ENCODE data around the gene ASB4. TPM values are rescaled to one million over a fixed set of nuclear protein-coding genes. Genes with fewer than 3 reads are reported as not detected.
"Not testable (repeated sequence)": the region's sequence is repeated elsewhere in the genome, so short reads cannot be mapped to it uniquely, and the experiment has no call there.

Gene ASB4
- total RNA-seq, 4 donors from 2014 or later: 0.34 to 1.5 TPM; not detected in 2

DNA sequence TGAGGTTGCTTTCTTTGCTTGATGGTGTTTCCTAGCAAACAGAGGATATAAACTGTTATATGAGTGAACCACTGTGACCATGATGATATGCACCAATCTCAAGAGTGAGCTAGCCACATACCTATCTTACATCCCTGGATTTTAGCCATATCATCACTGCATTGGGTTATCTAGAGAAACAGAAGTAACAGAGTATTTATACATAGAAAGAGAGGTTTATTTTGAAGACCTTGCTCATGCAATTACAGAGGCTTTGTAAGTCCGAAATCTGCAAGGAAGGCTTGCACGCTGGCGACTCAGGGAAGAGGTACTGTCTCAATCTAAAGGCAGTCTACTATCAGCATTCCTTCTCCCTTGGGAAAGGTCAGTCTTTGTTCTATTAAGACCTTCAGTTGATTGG lies 39.1 kb upstream of the ASB4 start:
- no peak overlapping the region for H3K4me3 ChIP-seq
- H3K27ac ChIP-seq: no peak overlapping the region
- no peaks in the 10 kb centered on the region for H3K9me3 ChIP-seq
- intact Hi-C loops (cut with DNase I; ENCODE audit: low total_unique reads): no loop called here
- H3K36me3 ChIP-seq: no peaks in the 10 kb centered on the region
- TF ChIP-seq POLR2A (IDR thresholded peaks at IDR 0.05): no peak
- TF ChIP-seq, protein P1, sequence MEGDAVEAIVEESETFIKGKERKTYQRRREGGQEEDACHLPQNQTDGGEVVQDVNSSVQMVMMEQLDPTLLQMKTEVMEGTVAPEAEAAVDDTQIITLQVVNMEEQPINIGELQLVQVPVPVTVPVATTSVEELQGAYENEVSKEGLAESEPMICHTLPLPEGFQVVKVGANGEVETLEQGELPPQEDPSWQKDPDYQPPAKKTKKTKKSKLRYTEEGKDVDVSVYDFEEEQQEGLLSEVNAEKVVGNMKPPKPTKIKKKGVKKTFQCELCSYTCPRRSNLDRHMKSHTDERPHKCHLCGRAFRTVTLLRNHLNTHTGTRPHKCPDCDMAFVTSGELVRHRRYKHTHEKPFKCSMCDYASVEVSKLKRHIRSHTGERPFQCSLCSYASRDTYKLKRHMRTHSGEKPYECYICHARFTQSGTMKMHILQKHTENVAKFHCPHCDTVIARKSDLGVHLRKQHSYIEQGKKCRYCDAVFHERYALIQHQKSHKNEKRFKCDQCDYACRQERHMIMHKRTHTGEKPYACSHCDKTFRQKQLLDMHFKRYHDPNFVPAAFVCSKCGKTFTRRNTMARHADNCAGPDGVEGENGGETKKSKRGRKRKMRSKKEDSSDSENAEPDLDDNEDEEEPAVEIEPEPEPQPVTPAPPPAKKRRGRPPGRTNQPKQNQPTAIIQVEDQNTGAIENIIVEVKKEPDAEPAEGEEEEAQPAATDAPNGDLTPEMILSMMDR (IDR thresholded peaks at IDR 0.05): no peak
- H3K27me3 ChIP-seq: no peaks in the 10 kb centered on the region
- no peaks in the 10 kb centered on the region for H3K4me1 ChIP-seq
- no peak for DNase-seq

DNA sequence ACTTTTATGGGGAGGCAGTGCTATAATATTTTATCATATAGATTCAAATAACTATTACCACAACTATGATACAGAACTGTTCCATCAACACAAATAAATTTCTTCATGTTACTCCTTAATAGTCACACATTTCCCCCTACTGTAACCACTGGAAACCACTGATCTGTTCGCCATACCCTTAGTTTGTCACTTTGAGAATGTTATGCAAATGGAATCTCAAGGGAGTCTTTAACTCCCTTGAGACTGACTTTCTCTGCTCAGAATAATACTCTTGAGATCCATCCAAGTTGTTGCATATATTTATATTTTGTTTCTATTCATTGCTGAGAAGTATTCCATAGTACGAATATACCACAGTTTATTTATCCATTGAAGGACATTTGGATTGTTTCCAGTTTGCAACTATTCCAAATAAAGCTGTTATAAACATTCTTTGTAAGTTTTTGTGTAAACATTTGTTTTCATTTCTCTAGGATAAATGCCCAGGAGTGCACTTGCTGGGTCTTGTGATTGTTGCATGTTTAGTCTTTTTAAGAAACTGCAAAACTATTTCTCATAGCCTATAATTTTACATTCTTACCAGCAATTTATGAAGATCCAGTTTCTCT lies 31.2 kb upstream of the ASB4 start:
- no peaks in the 10 kb centered on the region for H3K4me1 ChIP-seq
- H3K27me3 ChIP-seq: no peaks in the 10 kb centered on the region
- H3K36me3 ChIP-seq: no peaks in the 10 kb centered on the region
- DNase-seq: no peak
- intact Hi-C loops (cut with DNase I; ENCODE audit: low total_unique reads): no loop called here
- H3K27ac ChIP-seq: no peak overlapping the region
- no peak for TF ChIP-seq POLR2A (IDR thresholded peaks at IDR 0.05)
- TF ChIP-seq, protein P1 (IDR thresholded peaks at IDR 0.05): no peak
- no peak overlapping the region for H3K4me3 ChIP-seq
- no peaks in the 10 kb centered on the region for H3K9me3 ChIP-seq

DNA sequence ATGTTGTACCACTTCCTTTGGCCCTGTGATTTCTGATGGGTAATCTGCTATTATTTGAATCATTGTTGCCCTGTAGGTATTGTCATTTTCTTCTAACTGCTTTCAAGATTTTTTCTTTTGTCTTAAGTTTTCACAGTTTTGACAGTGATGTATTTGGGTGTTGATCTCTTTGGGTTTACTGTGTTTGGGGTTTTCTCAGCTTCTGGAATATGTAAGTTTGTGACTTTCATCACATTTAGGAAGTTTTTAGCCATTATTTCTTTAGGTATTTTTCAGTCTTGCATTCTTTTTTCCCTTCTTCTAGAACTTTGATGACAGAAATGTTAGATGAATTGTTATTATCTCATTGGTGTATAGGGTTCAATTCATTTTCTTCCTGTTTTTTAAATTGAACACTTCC lies 27.8 kb upstream of the ASB4 start:
- Histone ChIP-seq H3K9me3 (no peaks in the 10 kb centered on the region), H3K4me1 (no peaks in the 10 kb centered on the region), H3K27me3 (no peaks in the 10 kb centered on the region), H3K4me3 (no peak overlapping the region), H3K27ac (no peak overlapping the region), H3K36me3 (no peaks in the 10 kb centered on the region)
- intact Hi-C loops (cut with DNase I; ENCODE audit: low total_unique reads): no loop called here
- no peak for DNase-seq
- no peak for TF ChIP-seq POLR2A (IDR thresholded peaks at IDR 0.05)
- TF ChIP-seq, protein P1 (IDR thresholded peaks at IDR 0.05): no peak

DNA sequence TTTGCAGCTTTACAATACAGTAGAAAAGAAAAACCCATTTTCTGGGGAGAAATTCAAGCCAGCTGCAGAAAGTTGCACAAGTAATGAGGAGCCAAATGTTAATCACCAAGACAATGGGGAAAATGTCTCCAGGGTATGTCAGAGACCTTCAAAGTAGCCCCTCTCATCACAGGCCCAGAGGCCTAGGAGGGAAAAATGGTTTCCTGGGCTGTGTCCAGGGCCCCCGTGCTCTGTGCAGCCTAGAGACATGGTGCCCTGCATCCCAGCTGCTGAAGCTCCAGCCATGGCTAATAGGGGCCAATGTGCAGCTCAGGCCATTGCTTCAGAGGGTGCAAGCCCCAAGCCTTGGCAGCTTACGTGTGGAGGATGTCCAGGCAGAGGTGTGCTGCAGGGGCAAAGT lies 25.1 kb upstream of the ASB4 start:
- H3K36me3 ChIP-seq; H3K4me3 ChIP-seq; H3K27me3 ChIP-seq; DNase-seq; H3K9me3 ChIP-seq; H3K4me1 ChIP-seq; intact Hi-C loops (cut with DNase I; ENCODE audit: low total_unique reads); H3K27ac ChIP-seq: not testable (repeated sequence)

DNA sequence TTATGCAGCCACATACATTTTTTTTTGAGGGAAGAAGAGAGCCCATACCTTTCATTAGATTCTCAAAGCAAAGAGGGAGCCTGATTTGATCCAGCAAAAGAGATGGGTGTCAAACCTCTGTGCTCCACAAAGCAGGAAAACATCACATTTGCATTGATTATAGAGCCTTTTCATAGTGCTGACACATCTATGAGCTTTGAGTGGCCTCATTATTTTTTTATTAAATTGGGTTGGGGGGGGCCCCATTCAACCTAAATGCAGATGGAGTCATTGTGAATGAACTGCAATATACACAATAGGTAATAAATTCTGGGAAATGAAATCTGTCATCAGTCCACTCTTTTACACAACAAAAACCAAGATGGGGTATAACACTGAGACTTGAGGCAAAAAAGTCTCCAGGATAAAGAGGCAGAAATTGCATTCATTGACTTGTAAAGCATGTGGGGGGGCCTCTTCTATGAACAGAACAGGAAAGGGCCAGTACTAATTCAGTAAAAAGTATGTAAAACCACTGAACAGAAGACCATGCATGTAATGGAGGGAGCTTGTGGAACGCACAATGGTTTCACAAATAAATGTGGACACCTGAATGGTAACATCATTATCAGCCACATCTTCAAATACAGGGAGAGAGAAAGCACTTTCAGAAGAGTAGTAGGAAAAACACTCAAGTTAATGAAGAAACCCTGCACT lies 17.7 kb upstream of the ASB4 start:
- TF ChIP-seq, protein P1 (IDR thresholded peaks at IDR 0.05): no peak
- no peak for TF ChIP-seq POLR2A (IDR thresholded peaks at IDR 0.05)
- no peaks in the 10 kb centered on the region for H3K27me3 ChIP-seq

More for the DNA sequence above, 17.7 kb upstream of the ASB4 start:
- H3K27ac ChIP-seq: no peak overlapping the region
- no peaks in the 10 kb centered on the region for H3K4me1 ChIP-seq
- DNase-seq: no peak
- intact Hi-C loops (cut with DNase I; ENCODE audit: low total_unique reads): no loop called here
- H3K9me3 ChIP-seq: no peaks in the 10 kb centered on the region
- H3K4me3 ChIP-seq: no peak overlapping the region
- no peaks in the 10 kb centered on the region for H3K36me3 ChIP-seq

All from uterus (tissue), 4 donors.